GM18502 (cell line): ENCODE results near the gene PTPRG.

ENCODE experiments used
- ATAC-seq: cut with Tn5 transposase; IDR thresholded peaks from one replicate; pipeline ENCODE4 v1.9.1; 2021; ENCODE audit warnings: mild to moderate bottlenecking; ENCODE audit not compliant: unreplicated experiment, poor library complexity

The PTPRG gene

GRCh38 chr3:61582846-61583245 is 21.5 kb downstream of the PTPRG start:
- no peak for ATAC-seq

DNA sequence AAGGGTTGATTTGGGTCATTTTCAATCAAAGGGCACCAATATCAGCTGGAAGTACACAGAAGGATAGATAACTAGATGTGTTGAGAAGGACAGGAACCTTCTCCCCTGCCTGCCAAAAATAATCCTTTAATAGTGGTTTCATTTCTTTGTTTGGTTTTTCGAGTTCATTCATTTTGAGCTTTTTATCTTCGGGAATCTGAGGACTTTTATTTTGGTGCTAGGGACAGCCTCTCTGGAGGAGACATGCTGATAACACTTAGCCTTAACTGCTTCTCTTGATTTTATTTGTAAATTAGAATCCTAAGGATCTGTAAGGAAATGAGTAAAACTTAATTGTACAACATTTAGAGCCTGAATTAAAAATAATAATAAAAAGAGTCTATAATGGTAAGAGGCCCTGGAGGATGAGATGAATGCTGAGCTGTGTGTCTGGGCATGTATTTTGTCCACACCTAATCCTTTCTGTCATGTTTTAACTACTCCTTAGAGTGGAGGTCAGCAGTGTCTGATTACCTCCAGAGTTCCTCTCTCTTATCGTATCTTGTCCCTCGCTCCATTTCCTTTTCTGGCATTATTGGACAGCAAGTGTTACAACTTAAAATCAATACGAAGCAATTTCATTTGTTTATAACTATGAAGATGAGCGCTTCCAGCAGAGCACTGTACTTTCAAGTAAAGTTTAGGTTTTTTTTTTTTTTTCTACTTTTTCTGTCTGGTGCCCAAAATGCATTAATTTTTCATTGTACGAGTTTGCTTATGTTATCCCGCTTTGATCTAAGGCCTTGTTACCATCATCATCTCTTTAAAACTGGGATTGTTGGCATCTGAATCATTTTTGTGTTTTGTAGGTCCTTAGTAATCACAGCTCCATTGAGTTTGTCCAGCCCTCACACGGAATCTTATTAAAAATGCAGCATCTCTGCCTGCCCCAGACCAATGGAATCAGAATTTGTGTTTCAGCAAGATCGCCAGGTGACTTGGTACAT is 22.8 kb downstream of the PTPRG start:
- no peak for ATAC-seq

DNA sequence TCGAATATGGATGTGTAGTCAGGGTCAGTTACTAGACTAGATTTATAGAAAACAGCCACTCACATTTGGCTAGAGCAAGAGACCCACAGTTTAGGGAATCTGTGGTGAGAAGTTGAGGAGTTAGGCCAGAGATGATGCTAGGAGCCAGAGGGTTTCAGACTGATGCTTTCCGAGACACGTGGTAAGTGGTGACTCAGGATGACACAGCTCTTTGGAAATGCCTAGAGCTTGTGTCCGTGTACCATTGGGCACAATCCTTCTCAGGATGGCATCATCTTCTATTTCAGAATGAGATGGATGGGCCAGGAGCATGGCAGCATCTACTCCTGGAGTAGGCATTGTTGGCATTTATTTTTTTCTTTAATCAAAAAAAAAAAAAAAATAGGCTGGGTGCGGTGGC is 28.5 kb downstream of the PTPRG start:
- no peak for ATAC-seq

DNA sequence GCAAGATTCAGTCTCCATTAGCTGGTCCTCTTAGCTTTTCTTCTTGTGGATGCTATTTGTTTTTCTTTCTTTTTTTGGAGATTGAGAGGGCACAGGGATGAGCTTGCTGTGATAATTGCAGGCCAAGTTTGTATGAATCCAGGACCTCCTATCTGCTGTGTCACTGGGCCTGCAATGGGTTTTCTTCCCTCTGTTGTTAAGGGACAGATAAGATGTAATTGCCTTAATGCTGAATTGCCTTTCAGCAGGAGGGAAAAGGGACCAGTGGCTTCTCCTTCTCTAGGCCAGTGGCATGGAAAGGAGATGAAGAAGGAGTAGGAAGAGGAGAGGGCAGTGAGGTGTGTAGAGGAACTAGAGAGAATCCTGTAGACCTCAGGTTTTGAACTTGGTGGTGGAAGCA is 29.9 kb downstream of the PTPRG start:
- no peak for ATAC-seq

DNA sequence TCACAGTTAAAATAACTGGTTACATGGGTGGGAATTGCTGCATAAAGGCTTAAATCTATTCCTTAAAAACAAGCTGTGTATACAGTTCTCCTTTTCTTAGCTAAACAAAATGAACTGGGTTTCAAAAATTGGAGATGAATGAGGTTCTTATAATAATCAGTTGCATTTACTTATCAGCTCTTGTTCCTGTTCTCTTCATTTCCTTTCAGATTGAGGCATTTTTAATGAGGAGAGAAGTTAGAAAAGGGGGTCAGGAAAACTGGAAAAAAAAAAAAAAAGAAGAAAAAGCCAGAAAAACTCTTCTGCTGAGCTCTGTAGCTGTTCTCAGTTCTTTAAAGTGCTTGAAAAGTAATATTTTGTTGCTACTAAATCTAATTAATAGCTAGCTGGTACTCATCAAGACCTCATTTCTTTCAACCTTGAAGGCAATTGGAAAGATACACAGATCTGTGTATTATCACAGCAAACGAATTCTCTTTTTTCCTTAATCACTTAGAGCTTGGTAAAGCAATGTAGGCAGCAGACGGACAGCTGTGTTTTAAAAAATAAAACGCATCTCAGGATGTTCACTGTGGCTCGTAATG is 32.2 kb downstream of the PTPRG start:
- ATAC-seq: no peak

GRCh38 chr3:61594144-61594963 is 33.0 kb downstream of the PTPRG start:
- no peak for ATAC-seq

GRCh38 chr3:61594964-61595285 is 33.6 kb downstream of the PTPRG start:
- no peak for ATAC-seq

- ATAC-seq: no peak
These were observed 33.9 kb downstream of the PTPRG start for GRCh38 chr3:61595288-61595687.

GRCh38 chr3:61595826-61596225 is 34.5 kb downstream of the PTPRG start:
- no peak for ATAC-seq

DNA sequence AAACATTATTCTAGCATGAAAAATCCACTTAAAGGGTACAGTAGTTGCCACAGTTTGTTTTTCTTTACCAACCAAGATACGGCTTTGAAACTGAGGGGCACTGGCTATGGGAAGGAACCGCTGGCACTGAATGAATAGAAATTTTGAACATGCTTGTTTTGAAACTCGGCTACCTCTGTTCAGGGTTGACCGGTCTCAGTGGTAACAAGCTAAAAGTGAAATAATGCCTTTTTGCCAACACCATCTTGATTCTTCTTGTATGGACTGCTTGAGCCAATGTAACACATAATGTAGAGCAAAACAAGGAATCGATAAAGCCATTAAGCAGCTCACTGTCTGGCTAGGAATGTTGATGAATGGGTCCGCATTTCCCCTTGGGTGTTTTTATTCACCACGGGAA is 36.5 kb downstream of the PTPRG start:
- no peak for ATAC-seq

- no peak for ATAC-seq
These were observed 38.8 kb downstream of the PTPRG start for GRCh38 chr3:61600195-61600594.

- ATAC-seq: no peak
These were observed 40.5 kb downstream of the PTPRG start for GRCh38 chr3:61601831-61602230.

DNA sequence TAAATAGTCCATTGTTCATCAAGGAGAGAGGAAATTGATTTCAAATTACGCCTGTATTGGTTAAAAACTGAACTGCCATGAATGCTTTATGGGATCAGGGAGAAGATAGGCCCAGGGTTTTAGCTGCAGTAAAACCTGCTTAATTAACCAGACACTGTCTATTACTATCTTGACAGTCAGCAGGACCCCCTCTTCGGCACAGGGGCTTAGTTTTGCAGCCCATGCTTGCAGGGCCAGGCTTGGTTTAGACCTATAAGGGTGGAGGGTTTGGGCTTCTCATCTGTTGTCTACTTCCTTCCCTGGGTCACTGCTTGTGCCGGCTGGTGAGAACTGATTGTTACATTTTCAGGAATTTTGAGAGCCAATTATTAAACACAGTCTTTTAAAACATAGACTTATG is 41.1 kb downstream of the PTPRG start:
- no peak for ATAC-seq

GRCh38 chr3:61605589-61606175 is 44.3 kb downstream of the PTPRG start:
- ATAC-seq: no peak

DNA sequence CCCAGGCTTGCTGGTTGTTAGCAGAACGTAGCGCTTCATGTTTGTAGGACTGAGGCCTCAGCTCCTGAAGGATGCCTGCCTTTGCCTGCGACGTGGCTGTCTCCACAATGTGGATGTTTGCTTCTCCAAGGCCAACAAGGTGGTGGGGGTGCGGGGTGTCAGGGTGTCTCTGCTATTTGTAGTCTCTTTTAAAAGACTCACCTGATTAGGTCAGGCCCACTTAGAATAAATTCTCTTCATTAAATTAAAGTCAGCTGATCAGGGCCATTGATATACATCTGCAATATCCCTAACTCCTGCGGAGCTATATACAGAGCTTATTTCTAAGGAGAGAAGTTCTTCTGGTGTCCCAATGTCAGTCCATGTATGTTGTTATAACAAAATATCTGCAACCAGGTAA is 44.8 kb downstream of the PTPRG start:
- ATAC-seq: no peak

GRCh38 chr3:61608072-61608471 is 46.7 kb downstream of the PTPRG start:
- ATAC-seq: no peak

DNA sequence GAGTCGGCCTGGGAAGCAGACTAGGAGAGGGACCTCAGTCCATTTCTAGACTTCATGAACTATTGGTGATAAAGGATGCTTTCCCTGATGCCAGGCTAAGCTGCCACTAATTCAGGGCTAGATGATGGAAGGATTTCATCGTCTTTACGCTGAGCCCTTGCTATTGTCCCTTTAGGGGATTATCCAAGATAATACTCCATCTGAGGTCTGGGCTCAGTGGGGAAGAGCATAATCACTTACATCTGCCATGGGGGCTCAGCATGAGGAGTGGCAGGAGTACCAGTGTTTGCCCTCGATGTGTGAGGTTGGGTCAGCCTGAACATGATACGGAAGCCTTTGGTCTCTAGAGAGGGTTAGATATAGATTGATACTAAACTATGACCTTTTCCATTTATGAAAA is 47.3 kb downstream of the PTPRG start:
- ATAC-seq: no peak

GRCh38 chr3:61610316-61610715 is 48.9 kb downstream of the PTPRG start:
- no peak for ATAC-seq

DNA sequence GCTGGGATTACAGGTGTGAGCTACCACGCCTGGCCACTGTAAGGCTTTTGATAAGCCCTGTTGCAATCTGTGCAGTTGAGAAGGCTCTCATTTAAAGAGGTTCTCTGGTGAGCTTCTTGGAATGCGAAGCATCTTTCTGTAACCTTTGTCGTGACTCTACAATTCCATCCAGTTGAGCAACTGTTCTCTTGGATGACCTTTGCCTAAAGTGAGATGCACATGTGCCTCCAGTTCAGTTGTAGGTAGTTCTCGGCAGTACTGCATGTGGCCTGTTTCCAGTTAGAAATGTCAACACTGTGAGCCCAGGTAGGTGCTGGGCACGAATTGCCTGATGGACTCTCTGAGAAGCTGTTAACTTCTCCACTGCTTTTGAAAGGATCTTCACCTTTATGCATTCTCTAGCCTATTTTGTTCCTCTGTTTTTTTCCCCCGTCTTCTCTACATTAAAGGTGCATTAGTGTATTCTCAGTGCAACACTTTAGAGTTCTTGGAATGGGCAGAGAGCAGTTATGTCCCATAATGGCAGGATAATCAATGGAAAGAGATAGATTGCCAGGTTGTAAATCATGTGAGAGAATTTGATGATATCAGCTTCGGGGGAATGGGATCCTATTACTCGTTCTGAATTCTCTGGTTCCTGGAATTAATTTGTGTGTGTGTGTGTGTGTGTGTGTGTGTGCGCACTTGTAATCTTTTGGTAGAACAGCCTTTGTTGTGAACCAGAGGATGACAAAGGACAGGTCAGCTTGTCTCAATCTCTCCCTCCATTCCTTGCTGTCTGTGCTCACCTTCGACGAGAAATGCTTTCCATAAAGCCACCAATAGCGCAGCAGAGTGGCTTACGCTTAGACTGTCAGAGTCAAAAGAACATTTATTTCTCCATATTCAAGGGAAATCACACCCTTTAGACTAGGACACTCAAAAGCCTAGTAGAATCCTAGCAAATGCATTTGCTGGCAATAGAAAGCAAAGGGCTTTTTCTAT is 51.1 kb downstream of the PTPRG start:
- no peak for ATAC-seq

DNA sequence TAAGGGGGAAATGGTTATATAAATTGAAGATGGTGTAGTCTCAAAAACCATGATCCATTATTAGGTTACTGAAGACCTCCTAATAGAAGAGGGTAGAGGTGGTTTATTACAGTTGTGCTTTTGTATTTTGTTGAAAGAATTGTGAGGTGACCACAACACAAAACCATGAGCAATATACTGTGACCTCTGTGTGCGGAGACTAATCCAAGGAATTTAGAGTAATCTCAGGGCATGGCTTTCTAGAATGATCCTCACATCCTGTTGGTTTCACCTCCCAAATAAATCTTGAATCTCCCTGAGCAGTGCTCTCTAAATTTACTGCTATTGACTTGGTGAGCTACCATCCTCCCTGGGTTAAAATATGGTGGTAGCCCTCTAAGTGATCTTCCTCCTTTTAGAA is 52.3 kb downstream of the PTPRG start:
- no peak for ATAC-seq
